Naive thymus-derived CD8-positive, alpha-beta T cell (primary cell): Measurements from ENCODE around the gene PTK6. TPM values are rescaled to one million over a fixed set of nuclear protein-coding genes. Genes with fewer than 3 reads are reported as not detected.

ENCODE experiments used
- ATAC-seq, 2 donors: fragments of 150-1000 bp; cut with Tn5 transposase in 1 of 2; sonication (Bioruptor Pico), chemical (Tn5 transposase) in 1 of 2; 1 replicate in 1 of 2; 2 replicates in 1 of 2; pipeline ENCODE4 v1.10.0; 2021; ENCODE audit warnings: mild to moderate bottlenecking in 2 of 2, moderate library complexity in 2 of 2
- POLR2A ChIA-PET: fragments of 350-600 bp; sonication (Branson Sonifier 250); formaldehyde crosslinking; loops from one replicate; lab custom pipeline; 2021; ENCODE audit warnings: antibody characterized with exemption; lab: Charles Lee
- DNase-seq, 10 donors: peaks; one replicate each; pipeline versions ENCODE4 v3.0.0 to v3.0.0-alpha.2; 2020 to 2022
- H3K27ac Mint-ChIP-seq, 10 donors: one replicate each; pipeline ENCODE4 v1.8.0; 2020 to 2022; ENCODE audit warnings: mild to moderate bottlenecking in 10 of 10, mixed read lengths in 10 of 10, moderate library complexity in 4 of 10, inconsistent platforms in 1 of 10
- H3K27me3 Mint-ChIP-seq, 5 donors: one replicate each; pipeline ENCODE4 v1.8.0; 2021 to 2022; ENCODE audit warnings: mixed read lengths in 5 of 5
- H3K36me3 Mint-ChIP-seq, 3 donors: one replicate each; pipeline ENCODE4 v1.8.0; 2020 to 2022; ENCODE audit warnings: mixed read lengths in 3 of 3, mild to moderate bottlenecking in 2 of 3, inconsistent platforms in 1 of 3
- H3K4me1 Mint-ChIP-seq, 4 donors: one replicate each; pipeline ENCODE4 v1.8.0; 2021 to 2022; ENCODE audit warnings: mixed read lengths in 4 of 4
- H3K4me3 Mint-ChIP-seq, 10 donors: one replicate each; pipeline ENCODE4 v1.8.0; 2020 to 2022; ENCODE audit warnings: mild to moderate bottlenecking in 10 of 10, mixed read lengths in 10 of 10, moderate library complexity in 6 of 10, inconsistent platforms in 1 of 10
- H3K9me3 Mint-ChIP-seq, 9 donors: one replicate each; pipeline ENCODE4 v1.8.0; 2020 to 2022; ENCODE audit warnings: mixed read lengths in 9 of 9, mild to moderate bottlenecking in 3 of 9, inconsistent platforms in 1 of 9, moderate library complexity in 1 of 9
- polyA plus RNA-seq, 3 donors: library from polyadenylated mRNA; unstranded; fragments of 300-500 nt; fragmentation: Illumina TruSeq; gene quantifications; one replicate each; pipeline ENCODE4 v1.2.3, GENCODE V29; 2021
- total RNA-seq, 8 experiments: library from RNA in 2 of 8; stranded (reverse) in 2 of 8; gene quantifications; one replicate each; pipeline ENCODE4 v1.2.3 and lab custom pipeline; 2021 to 2026

The PTK6 gene
- total RNA-seq: under 1 TPM; 0.16 to 0.29 TPM
- under 1 TPM; 0.09 to 0.44 (median 0.15) TPM for polyA plus RNA-seq
- total RNA-seq (lab: John Stamatoyannopoulos, UW): 0.17 to 0.98 (median 0.50) reads per million in 6 experiments

DNA sequence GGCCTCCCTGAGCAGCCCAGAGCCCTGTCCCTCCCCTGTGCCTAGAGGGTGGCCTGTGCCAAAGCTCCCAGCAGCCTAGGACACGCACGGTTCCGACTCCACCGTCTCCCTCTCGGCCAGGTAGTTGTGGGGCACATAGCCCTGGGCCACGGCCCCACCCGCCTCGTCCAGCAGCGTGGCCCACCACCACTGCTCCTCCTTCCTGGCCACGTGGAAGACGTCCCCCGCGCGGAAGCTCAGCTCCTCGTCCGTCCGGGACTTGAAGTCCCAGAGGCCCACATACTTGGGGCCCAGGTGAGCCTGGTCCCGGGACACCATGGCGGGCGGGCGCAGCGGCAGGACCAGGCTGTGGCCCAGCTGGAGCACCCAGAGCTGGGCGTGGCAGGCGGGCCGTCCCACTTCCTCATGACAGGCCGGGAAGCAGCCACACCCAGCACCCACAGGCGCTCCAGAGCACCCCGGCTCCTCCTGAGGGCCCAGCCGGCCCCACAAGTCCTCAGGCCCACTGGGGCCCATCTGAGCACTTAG lies at the start of gene PTK6:
TSS of gene PTK6 (minus strand) at position 380 of the 528 bp plus-strand sequence. CDS start at position 318, 62 bp downstream.
- no peak for ATAC-seq
- H3K4me3 Mint-ChIP-seq: peak within 1 kb of the TSS; percentile 62 to 82 (median 74)

DNA sequence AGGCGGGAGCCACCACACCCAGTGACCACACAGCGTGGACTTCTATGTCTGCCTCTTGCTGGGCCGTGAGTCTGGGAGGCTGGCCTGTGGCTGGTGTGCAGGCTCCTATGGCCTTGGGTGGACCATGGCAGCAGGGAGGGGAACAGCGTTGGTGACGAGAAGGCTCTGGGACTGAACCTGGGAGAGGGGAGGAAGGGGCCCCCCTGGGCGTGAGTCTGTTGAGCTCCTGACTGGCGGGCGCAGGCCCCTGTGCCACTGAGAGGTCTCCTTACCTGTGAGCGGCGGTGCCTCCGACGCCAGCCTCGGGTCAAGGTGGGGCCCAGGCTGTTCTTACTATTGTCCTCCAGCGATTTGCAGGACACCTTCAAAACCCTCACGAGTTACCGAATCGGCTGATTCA lies 49.6 kb upstream of the PTK6 start:
- peak in 1 of 10 donors; percentile 37 for DNase-seq
- Mint-ChIP-seq H3K27ac (peak overlapping the region in 1 of 10 donors; percentile 50), H3K4me3 (peak overlapping the region in 1 of 10 donors; percentile 36), H3K36me3 (peaks cover 4 to 31% (median 11%) of the 10 kb centered on the region in 3 donors), H3K27me3 (peaks cover 0 to 2% (median 0%) of the 10 kb centered on the region in 5 donors), H3K4me1 (peaks cover 13 to 24% (median 18%) of the 10 kb centered on the region in 4 donors), H3K9me3 (no peaks in the 10 kb centered on the region)
- POLR2A ChIA-PET: interaction anchor here (1.5 kb wide), 2 partner anchors 12 to 41 kb away, joined by 3 to 5 read pairs; no protein-coding TSS in a partner anchor
- no peak for ATAC-seq

More for the DNA sequence above, at the start of gene PTK6:
- Mint-ChIP-seq H3K36me3 (no peaks in the 10 kb centered on the region), H3K27ac (peak within 1 kb of the TSS; percentile 46 to 93 (median 85)), H3K9me3 (no peaks in the 10 kb centered on the region), H3K4me1 (peaks cover 10 to 22% (median 16%) of the 10 kb centered on the region in 4 donors), H3K27me3 (no peaks in the 10 kb centered on the region)
- POLR2A ChIA-PET: interaction anchor here (0.7 to 11.6 kb wide), 25 partner anchors 8 to 443 kb away, joined by 3 to 174 read pairs (median 4); partner anchors contain the start of genes ARFRP1, GMEB2, HELZ2 and LIME1
- peak in 3 of 10 donors; percentile 15 to 60 (median 15) for DNase-seq

DNA sequence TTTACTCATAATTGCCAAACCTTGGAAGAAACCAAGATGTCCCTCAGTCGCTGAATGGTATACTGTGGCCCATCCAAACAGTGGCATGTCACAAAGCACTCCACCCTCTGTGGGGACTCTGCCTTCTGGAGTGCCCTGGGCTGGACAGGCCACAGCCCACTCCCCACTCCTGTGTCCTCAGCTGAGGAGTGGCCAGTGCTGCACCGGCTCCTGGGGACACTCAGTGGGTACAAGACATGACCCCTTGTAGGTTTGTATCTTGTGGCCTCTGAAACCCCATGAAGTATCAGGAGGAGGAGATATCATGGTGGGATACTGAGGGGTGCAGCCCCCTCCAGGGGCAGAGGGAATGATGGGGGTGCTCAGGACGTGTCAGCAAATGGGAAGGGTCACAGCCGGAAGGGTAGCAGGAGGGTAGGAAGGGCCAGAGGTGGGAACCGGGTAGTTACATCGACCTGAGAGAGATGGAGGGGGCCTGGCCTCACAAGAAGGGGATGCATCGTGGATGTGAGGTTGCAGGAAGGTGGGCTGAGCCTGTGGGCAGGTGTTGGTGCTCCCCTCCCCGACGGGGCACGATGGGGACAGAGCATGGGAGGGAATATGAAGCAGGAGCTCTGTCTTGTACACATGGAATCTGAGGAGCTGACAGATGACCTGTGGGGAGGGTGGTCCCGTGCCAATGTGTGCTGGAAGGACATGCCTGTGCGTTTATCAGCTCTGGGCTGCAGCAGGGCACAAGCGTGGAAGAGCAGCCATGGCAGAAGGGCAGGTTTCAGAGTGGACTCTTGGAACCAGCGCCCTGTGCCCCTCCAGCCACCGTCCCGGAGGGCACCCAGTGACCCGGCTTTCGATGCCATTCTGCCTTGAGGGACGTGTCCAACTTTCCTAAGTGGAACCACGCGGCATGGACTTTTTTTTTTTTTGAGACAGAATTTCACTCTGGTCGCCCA lies 48.7 kb upstream of the PTK6 start:
- peak overlapping the region in 2 of 10 donors; percentile 5 to 30 for H3K4me3 Mint-ChIP-seq
- peaks cover 4 to 23% (median 4%) of the 10 kb centered on the region in 3 donors for H3K36me3 Mint-ChIP-seq
- peak in 1 of 10 donors; percentile 52 for DNase-seq
- peaks cover 0 to 2% (median 0%) of the 10 kb centered on the region in 5 donors for H3K27me3 Mint-ChIP-seq
- ATAC-seq: no peak
- H3K9me3 Mint-ChIP-seq: no peaks in the 10 kb centered on the region
- H3K27ac Mint-ChIP-seq: peak overlapping the region in 4 of 10 donors; percentile 22 to 50 (median 40)
- peaks cover 13 to 26% (median 19%) of the 10 kb centered on the region in 4 donors for H3K4me1 Mint-ChIP-seq
- POLR2A ChIA-PET: no interaction called here

DNA sequence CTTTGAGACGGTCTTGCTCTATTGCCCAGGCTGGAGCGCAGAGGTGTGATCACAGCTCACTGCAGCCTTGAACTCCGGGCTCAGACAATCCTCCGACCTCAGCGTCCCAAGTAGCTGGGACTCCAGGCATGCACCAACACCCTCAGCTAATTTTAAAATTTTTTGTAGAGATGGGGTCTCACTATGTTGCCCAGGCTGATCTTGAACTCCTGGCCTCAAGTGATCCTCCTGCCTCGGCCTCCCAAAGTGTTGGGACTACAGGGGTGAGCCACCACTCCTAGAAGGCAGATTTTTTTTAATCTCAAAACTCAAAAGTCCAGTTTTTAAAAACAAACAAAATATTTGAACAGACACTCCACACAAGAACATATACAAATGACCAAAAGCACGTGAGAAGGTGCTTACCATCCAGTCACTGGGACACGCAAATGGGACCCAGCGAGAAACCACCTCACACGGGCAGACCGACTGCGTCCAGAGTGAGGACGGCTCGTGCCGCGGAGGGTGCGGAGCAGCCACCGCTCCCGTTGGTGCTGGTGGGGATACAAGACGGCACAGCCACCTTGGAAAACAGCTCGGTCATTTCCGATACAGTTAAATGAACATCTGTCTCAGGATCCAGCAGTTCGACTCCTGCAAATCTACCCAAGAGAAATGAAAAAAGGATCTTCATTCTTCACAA lies 45.3 kb upstream of the PTK6 start:
- H3K4me1 Mint-ChIP-seq: peaks cover 9 to 21% (median 14%) of the 10 kb centered on the region in 4 donors
- ATAC-seq (no peak), DNase-seq (peak in 1 of 10 donors; percentile 30)
- H3K9me3 Mint-ChIP-seq: no peaks in the 10 kb centered on the region
- H3K27ac Mint-ChIP-seq: peak overlapping the region in 1 of 10 donors; percentile 17
- H3K27me3 Mint-ChIP-seq: peaks cover 0 to 2% (median 0%) of the 10 kb centered on the region in 5 donors
- H3K4me3 Mint-ChIP-seq: no peak overlapping the region
- POLR2A ChIA-PET: interaction anchor here (1.4 kb wide), 1 partner anchor 71 kb away, joined by 3 read pairs; the partner anchor contains the start of gene STMN3
- peaks cover 0 to 3% (median 0%) of the 10 kb centered on the region in 3 donors for H3K36me3 Mint-ChIP-seq

DNA sequence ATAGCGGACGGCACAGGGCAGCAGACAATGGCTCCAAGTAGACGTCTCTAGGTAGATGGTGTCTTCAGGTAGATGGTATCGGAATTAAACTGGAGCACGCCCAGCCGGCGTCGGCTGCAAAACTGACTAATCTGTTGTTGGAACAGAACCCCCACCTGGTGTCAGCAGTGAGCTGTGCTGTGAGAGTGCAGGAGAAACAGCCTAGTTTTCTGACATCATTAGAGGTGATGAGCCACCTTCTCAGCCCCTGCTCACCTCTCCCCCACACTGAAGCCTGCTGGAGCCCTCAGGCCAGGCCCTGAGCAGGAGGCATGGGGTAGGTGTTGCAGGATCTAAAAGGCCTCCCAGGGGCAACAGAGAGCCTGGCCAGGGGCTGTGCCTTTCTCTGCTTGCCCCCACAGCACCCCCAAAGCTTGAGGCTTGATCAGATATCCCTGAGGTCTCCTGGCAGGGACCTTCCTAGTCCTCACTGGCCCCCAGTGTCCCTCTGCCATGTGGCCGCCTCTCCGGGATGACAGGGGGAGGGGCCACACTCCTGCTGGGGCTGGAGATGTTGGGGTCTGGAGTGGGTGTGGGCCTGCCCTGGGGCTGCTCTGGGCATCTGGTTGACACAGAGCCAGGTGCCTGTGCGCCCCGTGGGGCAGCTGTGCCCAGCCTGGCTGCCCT lies 43.8 kb upstream of the PTK6 start:
- Mint-ChIP-seq H3K36me3 (peaks cover 0 to 3% (median 0%) of the 10 kb centered on the region in 3 donors), H3K9me3 (no peaks in the 10 kb centered on the region), H3K27ac (peak overlapping the region in 2 of 10 donors; percentile 15 to 35), H3K27me3 (peaks cover 0 to 2% (median 0%) of the 10 kb centered on the region in 5 donors), H3K4me1 (peaks cover 5 to 19% (median 7%) of the 10 kb centered on the region in 4 donors), H3K4me3 (no peak overlapping the region)
- DNase-seq (peak; percentile 55 to 89 (median 74)), ATAC-seq (peak; percentile 98 to 100)
- POLR2A ChIA-PET: interaction anchor here (1.0 to 1.5 kb wide), 5 partner anchors 56 to 283 kb away, joined by 3 to 8 read pairs (median 3); partner anchors contain the start of gene STMN3

DNA sequence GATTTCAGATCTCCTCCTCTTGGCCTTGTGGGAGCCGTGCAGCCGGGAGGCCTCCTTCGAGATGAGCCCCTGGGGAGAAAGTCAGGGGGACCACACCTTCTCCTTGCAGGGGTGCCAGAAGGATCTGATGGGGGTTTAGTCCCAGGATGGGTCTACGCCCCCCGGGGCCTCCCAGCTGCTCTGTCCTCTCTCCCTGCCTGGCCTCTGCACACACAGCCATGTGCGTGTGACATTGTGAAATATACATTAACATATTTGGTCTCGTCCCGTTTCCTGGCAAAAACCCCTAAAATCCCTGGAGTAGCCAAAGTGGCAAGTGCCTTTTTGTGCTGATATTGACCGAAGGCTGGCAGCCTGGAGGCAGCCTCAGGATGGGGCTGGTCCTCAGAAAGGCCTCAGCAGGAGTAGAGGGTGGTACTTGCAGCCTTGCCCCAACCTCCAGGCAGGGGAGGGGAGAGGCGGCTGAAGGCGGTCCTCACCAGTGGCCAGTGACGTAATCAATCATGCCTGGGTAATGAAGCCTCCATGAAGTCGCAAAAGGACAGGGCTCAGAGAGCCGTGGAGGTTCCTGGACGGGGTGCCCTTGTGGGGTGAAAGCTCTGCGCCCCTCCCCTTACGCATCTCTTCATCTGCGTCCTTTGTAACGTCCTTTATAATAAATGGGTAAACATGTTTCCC lies 42.0 kb upstream of the PTK6 start:
- POLR2A ChIA-PET: interaction anchor here (1.1 kb wide), 1 partner anchor 11 kb away, joined by 4 read pairs; no protein-coding TSS in a partner anchor
- DNase-seq (no peak), ATAC-seq (no peak)
- H3K9me3 Mint-ChIP-seq: no peaks in the 10 kb centered on the region
- no peaks in the 10 kb centered on the region for H3K36me3 Mint-ChIP-seq
- no peak overlapping the region for H3K4me3 Mint-ChIP-seq
- peaks cover 0 to 2% (median 0%) of the 10 kb centered on the region in 5 donors for H3K27me3 Mint-ChIP-seq
- H3K4me1 Mint-ChIP-seq: peaks cover 1 to 14% (median 5%) of the 10 kb centered on the region in 4 donors
- no peak overlapping the region for H3K27ac Mint-ChIP-seq

DNA sequence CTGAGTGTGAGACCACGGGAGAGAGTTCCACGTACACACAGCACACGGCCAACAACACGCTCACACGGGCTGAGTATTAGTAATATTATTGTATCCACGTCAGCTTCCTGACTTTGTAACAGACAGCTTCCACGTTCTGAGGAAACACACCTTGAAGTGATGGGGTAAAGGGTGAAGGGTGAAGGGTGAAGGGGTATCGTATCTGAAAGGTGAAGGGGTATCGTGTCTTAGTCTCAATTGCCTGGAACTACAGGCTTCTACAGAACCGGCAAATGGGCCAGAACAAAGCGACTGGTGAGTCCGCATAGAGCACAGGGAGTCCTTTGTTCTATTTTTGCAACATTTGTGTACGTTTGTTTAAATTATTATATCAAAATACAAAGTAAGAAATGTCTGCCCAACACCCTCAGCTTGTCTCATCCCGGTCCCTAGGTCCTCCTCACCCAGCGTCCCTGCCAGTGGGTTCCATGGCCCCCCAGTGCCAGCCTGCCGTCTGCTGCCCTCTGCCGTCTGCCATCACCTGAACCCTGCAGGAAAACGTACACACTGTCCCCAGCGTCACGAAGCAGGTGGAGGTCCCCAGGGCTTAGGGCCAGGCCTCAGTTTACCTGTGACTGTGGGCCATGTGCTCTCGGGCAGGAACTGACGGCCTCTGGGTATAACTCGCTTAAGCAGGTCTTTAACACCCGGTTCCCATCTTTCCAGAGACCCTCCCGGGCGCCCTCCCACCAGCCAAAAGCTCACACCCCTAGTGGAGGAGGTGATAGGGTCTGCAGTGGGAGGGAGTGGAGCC lies 41.2 kb upstream of the PTK6 start:
- DNase-seq (no peak), ATAC-seq (no peak)
- H3K9me3 Mint-ChIP-seq: no peaks in the 10 kb centered on the region
- POLR2A ChIA-PET: interaction anchor here (1.4 kb wide), 1 partner anchor 40 kb away, joined by 5 read pairs; no protein-coding TSS in a partner anchor
- no peak overlapping the region for H3K4me3 Mint-ChIP-seq
- H3K36me3 Mint-ChIP-seq: no peaks in the 10 kb centered on the region
- H3K4me1 Mint-ChIP-seq: peaks cover 1 to 14% (median 5%) of the 10 kb centered on the region in 4 donors
- H3K27ac Mint-ChIP-seq: peak overlapping the region in 2 of 10 donors; percentile 24 to 43
- H3K27me3 Mint-ChIP-seq: peaks cover 0 to 2% (median 0%) of the 10 kb centered on the region in 5 donors

DNA sequence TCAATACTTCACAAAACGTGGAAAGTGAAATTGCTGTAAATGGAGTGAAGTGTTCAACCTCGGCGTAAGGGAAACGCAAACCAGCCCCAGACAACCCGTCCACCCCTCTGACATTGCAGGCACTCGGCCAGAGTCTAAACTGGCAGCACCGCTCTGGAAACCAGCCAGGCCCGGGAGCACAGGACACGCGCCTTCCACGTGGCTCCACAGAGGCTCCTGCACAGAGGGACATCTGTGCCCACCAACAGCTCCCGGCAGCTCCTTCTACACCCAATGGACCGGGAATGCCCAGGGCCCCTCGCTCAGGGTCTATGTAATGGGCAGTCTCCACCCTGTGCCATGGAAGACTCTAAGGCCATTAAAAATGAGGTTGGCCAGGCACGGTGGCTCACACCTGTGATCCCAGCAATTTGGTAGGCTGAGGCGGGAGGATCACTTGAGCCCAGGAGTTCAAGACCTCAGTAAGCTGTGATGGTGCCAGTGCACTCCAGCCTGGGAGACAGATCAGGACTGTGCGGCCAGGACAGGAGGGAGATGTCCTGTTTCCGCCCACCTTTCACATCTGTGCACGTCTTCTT lies 40.2 kb upstream of the PTK6 start:
- Mint-ChIP-seq H3K36me3 (no peaks in the 10 kb centered on the region), H3K4me3 (no peak overlapping the region)
- DNase-seq: no peak

DNA sequence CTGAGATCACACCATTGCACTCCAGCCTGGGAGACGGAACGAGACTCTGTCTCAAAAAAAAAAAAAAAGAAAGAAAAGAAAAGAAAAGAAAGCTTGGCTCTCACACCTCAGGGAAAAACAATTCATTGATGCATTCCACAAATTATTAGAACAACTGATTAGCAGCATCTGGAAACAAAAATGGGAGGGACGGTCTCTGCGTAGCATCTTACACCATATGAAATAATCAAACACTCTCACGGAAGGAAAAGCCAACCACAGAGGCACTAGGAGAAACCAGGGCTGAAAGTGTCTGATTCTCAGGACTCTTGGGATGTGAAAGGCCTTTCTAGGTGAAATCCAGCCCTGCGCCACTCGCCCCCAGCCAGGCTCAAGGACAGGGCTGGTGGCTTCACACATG lies 39.1 kb upstream of the PTK6 start:
- DNase-seq: no peak
- ATAC-seq: no peak
- peak overlapping the region in 1 of 10 donors; percentile 78 for H3K27ac Mint-ChIP-seq
- H3K4me3 Mint-ChIP-seq: peak overlapping the region in 6 of 10 donors; percentile 36 to 74 (median 63)
- H3K36me3 Mint-ChIP-seq: no peaks in the 10 kb centered on the region
- H3K4me1 Mint-ChIP-seq: peaks cover 1 to 14% (median 5%) of the 10 kb centered on the region in 4 donors
- H3K9me3 Mint-ChIP-seq: no peaks in the 10 kb centered on the region
- POLR2A ChIA-PET: no interaction called here
- peaks cover 0 to 2% (median 0%) of the 10 kb centered on the region in 5 donors for H3K27me3 Mint-ChIP-seq

More for the DNA sequence above, 40.2 kb upstream of the PTK6 start:
- POLR2A ChIA-PET: interaction anchor here (1.4 kb wide), 1 partner anchor 39 kb away, joined by 5 read pairs; no protein-coding TSS in a partner anchor
- peaks cover 1 to 14% (median 5%) of the 10 kb centered on the region in 4 donors for H3K4me1 Mint-ChIP-seq
- ATAC-seq: no peak
- no peak overlapping the region for H3K27ac Mint-ChIP-seq
- H3K9me3 Mint-ChIP-seq: no peaks in the 10 kb centered on the region
- peaks cover 0 to 2% (median 0%) of the 10 kb centered on the region in 5 donors for H3K27me3 Mint-ChIP-seq
